ENCODE measurements around the gene PHF13.
A peak's percentile ranks its signal among the peaks of the same experiment; 100 is the strongest.

PHF13 gene

DNA sequence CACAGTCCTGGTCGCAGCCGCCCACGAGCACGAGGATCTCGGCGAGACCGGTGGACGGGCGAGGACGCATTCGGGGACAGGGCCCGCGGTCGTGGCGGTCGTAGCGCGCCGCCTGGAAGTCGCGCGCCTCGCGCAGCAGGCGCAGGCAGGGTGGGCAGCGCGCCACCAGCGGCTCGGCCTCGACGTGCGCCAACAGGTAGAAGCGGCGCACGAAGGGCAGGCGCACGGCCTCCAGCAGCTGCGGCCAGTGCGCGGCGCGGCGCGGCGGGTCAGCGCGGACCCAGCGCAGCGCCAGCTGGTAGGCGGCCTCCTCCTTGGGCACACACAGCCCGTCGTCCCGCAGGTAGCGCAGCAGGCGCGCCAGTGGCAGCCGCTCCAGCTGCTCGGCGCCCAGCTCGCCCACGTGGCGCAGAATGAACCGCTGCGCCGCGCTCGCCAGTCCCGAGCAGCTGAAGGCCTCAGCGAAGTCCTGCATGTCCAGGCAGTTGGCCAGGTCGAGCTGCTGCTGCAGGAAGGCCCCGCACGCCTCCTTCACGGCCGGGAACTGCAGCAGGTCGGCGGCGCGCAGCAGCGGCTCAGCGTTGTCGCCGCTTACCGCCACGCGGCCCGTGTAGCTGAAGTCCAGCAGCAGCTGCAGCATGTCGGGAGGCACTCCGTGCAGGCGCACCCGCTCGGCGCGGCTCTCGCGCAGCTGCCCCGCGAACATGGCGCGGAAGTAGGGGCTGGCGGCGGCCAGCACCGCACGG lies 11.4 kb upstream of the PHF13 start:
- peak; percentile 82 to 87 for DNase-seq
- TF ChIP-seq GATA1 (IDR thresholded peaks at IDR 0.05; ENCODE audit: low read depth, low read length), result no peak
- no peak for TF ChIP-seq POLR2A (IDR thresholded peaks at IDR 0.05; ENCODE audit: low read length)

DNA sequence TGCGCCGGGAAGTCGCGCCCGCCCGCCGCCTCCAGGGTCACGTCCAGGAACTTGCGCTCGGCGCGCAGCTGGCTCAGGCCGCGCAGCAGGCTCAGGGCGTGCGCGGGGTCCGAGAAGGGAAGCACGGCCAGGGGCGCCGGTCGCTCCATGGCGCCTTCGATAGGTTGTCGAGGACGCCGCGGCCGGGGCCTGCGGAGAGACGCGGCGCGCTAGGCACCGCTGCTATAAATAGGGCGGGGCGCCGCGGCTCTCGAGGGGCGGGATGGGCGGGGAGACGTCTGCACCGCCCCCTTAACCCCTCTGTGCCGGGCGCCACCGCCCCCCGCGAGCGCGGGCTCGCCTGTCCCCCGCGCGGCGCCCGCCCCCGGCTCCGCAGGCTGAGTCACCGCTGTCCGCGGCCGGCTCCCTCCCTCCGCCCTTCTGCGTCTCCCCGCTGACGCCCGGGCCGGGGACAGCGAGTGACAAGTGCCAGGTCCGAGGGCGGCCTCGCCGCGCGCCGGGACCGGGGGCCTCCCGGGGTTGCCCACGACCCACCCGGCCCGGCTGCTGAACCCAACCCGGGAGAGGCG lies 10.8 kb upstream of the PHF13 start, which contains the start of gene KLHL21:
TSS of gene KLHL21 (minus strand) at position 201 of the 569 bp plus-strand sequence. CDS start at position 149, 52 bp downstream.
- peak; percentile 94 to 98 for DNase-seq
- TF ChIP-seq GATA1 (IDR thresholded peaks at IDR 0.05; ENCODE audit: low read depth, low read length) (no peak), POLR2A (IDR thresholded peaks at IDR 0.05; ENCODE audit: low read length) (peak; percentile 90)

DNA sequence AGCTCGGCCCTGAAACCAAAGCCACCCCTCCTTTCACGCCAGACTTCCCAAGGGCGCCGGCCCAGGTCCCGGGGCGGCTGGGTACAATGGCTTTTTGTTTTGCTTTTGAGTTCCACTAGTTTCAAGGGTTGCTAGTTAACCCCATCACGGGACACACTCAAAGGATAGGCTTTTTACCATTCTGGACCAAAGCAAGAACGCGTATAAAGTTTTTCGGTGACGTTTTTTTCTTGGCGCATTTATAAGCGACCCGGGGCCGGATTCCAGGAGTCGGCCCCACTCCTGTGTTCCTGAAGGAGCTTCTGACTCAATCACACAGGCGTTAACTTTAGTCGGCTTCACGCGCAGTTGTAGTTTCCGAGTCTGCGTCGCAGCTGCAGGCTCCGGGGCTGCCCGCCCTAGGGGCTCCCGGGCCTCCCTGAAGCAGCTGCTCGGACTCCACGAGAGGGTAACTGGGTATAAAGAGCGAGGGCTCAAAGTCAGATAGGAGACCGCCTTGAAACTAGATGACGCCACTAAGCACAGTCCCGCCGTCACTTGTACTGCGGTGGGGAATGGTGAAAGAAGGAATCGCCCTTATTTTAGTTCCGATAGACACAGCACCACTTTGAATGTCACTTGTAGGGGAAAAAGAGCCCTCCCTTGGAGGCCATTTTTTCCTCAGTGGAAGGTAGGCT lies 10.2 kb upstream of the PHF13 start:
- TF ChIP-seq POLR2A (IDR thresholded peaks at IDR 0.05; ENCODE audit: low read length) (peak; percentile 65), GATA1 (IDR thresholded peaks at IDR 0.05; ENCODE audit: low read depth, low read length) (no peak)
- DNase-seq, result peak; percentile 87 to 89

DNA sequence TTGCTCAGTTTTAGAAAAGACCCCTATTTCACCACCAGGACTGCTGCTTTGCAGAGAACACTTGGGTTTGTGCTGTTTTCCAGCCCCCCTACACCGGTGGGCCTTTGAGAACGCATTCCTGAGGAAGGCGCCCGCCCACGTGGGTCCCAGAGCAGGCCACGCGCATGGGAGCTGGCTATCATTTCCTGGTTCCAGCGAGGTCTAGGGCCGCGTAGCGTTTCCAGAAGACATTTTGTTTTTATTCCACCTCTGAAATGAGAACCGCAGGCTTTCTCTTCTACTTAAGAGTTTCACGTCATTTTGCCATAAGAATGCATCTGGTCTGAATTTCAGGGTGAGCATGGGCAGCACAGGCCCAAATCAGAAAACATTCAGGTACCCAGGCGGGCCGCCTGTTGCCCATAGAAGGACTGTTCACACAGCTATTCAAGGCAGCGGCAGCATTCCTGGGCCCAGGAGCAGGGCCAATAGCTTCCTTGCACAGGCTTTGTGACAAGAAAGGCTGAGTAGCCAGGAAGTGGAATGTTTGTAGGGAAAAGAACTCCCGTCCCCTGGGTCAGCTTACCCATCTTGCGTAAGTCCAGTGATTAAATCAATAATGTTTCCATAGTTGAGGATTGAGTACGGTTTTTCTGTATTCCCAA lies 9.5 kb upstream of the PHF13 start:
- no peak for DNase-seq
- TF ChIP-seq GATA1 (IDR thresholded peaks at IDR 0.05; ENCODE audit: low read depth, low read length) (no peak), POLR2A (IDR thresholded peaks at IDR 0.05; ENCODE audit: low read length) (no peak)

DNA sequence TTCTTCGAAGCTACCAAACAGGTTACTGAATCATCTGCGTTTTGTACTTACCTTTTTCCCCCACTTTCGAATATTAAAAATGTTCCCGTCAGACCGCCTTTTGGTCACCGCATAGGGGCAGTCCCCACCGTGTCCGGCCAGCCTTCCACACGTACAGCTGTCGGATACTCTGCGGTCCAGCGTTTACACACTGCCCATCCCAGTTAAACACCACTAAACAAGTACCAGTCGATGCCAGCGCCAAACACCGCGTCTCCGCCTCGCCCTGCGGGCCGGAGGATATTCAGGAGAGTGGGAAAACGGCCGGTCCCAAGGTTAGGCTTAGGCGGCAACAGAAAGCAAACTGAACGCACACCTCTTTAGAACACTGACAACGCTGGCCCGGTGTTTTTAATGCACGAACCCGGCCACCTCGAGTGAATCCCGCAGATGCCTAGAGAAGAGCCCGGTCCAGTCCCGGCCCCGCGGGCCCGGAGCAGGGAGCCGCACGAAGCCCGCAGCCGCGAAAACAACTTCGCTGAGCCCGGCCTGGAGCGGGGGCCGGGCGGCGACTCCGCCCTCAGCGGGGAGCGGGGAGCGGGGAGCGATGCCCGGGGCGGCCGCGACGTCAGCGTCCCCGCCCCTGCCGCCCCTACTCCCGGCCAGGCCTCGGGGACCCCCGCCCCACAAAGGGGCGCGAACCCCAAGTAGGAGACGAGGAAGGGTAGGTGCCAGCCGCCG lies 730 bp upstream of the PHF13 start:
- no peak for TF ChIP-seq GATA1 (IDR thresholded peaks at IDR 0.05; ENCODE audit: low read depth, low read length)
- peak; percentile 57 for TF ChIP-seq POLR2A (IDR thresholded peaks at IDR 0.05; ENCODE audit: low read length)
- DNase-seq, result peak in 1 of 2 experiments; percentile 67

DNA sequence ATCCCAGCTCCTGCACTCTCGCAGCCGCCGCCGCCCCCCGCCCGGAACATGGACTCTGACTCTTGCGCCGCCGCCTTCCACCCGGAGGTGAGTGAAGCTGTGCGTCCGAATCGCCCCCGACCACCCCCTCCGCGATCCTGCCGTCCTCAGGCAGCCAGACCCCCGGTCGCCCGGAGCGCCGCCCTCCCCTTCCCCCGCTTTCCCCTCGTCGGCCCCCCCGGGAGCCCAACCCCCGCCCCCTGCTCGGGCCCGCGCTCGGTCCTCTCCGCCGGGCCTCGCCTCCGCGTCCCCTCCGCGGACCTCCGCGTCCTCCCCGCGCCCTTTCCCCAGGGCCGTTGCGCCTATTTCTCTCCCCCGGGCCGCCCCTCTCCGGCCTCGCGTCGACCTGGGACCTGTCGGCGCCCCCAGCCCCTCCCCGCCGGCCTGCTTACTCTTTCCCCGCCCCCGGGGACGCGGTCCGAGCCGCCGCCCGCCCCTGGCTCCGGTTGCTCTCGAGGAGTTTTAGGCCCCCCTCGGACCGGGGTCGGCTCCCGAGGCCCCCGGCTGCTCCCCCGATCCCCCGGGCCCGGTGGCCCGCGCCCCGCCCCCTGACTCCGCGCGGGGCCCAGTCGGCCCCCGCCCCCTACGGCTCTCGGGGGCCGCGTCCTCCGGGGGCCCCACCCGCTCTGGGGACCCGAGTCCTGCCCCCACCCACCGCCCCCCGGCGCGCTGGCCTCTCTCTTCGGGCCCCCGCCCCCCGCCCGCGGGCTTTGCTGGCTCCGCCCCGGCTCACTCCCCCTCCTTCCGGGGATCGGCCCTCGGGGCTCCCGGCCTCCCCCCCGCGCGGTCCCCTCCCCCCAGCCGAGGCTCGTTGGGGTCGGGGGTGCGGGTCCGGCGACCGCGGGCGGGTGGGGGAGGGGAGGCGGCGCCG lies 743 bp downstream of the PHF13 start:
- DNase-seq, result peak; percentile 72 to 78

DNA sequence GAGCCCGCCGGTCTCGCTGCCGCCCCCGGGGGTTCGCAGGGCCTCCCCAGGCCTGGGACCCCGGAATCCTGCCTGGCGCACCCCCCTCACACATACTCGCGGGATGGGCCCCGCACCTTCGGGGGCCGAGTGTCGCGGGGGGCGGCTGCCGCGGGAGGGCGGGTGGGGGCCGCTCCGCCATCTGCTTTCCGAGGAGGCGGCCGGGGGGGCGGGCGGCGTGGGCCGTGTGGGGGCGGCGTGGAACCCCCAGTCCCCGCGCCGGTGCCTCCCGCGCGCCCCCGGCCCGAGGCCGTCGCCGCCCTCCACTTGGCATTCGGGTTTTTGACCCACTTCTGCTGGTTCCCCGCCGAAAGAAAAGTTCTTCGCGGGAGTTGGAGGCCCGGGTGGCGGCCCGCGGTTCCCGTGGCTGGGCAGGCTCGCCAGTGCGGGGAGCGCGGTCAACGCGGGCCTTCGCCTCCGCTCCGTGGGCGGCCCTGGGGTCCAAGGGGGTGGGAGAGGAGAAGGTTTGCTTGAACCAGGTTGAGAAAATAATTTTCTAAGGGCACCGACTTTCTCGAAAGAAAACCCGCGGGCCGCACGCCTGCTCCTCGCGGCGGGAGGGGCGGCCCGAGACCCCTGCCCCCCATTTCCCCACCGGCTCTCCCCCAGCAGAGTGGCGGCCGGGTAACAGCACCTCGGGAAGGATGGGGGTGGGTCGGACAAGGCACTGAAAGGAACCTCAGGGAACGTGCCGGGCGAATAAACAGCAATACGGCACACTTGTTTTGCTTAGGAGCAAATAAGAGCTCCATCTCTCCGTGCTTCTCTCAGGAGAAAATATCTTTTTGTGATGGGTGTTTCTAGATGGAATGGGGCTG lies 1.6 kb downstream of the PHF13 start:
- no peak for DNase-seq
- no peak for TF ChIP-seq POLR2A (IDR thresholded peaks at IDR 0.05; ENCODE audit: low read length)

More for the DNA sequence above, 743 bp downstream of the PHF13 start:
- TF ChIP-seq GATA1 (IDR thresholded peaks at IDR 0.05; ENCODE audit: low read depth, low read length) (no peak), POLR2A (IDR thresholded peaks at IDR 0.05; ENCODE audit: low read length) (no peak)

DNA sequence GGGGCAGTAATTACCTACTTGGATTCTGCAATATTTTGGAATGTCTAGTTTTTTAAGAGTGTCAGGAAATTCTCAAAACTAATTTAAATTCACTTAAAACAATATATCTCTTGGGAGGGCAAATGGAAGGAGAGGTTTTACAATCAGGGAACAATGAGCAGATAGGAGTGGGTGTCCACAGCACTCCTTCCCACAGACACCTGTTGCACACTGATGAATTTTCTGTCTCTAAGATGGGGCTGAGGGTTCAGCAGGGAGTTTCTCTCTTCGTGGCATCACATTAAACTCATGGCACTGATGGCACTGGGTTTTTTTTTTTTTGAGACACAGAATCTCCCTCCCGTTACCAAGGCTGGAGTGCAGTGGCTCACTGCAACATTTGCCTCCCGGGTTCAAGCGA lies 5.5 kb downstream of the PHF13 start:
- TF ChIP-seq GATA1 (IDR thresholded peaks at IDR 0.05; ENCODE audit: low read depth, low read length) (no peak), POLR2A (IDR thresholded peaks at IDR 0.05; ENCODE audit: low read length) (no peak)
- DNase-seq, result no peak

DNA sequence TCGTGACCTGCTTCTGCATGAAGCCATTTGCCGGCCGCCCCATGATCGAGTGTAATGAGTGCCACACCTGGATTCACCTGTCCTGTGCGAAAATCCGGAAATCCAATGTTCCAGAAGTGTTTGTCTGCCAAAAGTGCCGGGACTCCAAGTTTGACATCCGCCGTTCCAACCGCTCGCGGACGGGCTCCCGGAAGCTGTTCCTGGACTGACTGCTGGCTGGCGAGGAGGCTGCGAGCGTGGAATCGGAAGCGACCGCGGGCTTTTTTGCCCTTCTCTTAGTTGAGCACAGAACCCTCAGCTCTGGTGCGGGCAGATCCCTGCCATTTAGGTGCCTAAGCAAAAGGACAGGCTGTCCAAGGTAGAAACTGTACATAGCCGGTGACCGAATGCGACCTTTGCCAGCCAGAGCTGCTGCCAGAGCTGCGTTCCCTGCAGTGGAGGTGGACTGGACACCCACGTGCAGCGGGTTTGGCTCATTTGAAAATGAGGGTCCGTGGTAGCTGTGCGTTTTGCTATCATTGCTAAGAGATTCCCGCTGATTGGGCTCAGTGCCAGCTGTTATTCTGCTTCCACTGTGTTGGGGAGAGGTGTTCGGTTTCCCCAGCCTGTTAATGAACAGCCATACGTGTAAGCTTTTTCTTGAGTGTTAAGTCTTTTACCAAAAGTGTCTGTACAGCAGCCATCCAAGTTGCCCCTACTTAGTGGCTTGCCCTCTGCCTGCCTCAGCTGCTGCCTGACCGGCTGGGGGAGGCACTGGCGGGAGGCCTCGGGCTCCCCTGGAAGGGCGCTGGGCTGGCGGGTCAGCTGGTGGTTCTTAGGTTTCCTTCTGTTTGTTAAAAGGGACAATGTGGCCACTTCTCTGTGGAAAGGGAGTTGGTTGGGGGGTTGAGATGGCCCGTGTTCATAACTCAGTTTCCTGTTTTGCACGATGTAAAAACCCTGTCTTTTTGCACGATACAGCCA lies 8.2 kb downstream of the PHF13 start:
- TF ChIP-seq GATA1 (IDR thresholded peaks at IDR 0.05; ENCODE audit: low read depth, low read length) (no peak), POLR2A (IDR thresholded peaks at IDR 0.05; ENCODE audit: low read length) (no peak)
- DNase-seq, result no peak

DNA sequence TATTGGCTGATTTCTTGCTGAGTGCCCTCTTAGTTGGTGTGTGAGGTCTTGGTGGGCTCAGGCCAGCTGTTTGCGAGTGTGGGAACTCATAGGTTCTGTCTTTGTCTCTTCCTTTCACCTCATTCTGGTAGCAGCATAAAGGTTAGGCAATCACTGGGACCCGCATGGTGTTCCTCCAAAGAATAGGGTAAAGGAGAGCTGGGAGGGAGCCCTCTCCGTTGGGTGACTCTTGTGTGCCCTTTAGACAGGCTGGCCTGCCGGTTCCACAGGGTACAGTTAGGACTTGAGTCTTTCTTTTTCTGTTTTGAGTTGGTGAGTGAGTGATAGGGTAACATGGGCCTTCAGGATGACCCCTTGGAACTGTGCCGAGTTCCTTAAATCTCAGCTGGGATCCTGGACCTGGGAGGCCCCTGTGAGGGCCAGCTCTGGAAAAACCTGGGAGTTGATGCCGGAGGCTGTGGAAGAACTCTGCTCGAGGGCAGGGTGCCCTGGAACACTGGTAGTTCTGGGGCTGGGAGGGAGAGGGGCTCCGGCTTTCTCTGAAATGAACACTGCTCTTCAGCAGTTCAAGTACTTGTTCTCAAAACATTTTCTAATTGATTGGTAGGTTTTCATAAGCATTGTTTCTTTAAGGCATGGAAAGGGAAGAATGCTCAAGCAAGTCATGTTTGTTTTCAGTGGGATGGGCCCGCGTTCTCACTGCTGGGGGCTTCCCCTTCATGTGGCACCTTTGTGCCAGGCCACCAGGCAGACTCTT lies 9.0 kb downstream of the PHF13 start:
- DNase-seq, result no peak
- TF ChIP-seq POLR2A (IDR thresholded peaks at IDR 0.05; ENCODE audit: low read length) (no peak), GATA1 (IDR thresholded peaks at IDR 0.05; ENCODE audit: low read depth, low read length) (no peak)

Measured in erythroblast (primary cell).